Thoracic aorta (tissue), 2 donors: ENCODE data around the gene GPC3. TPM values are rescaled to one million over a fixed set of nuclear protein-coding genes. Genes with fewer than 3 reads are reported as not detected.

Experiments
- ATAC-seq: fragments of 150-250 bp; one replicate; pipeline ENCODE4 v1.8.0; 2017; ENCODE audit warnings: low read depth; ENCODE audit not compliant: insufficient number of reproducible peaks, low FRiP score
- DNase-seq: peaks from one replicate; pipeline ENCODE4 v3.0.0-alpha.2; 2020; ENCODE audit warnings: low spot score
- H3K27ac ChIP-seq, 2 donors: fragments of 200-600 bp; sonication (generic); 1 replicate in 1 of 2; 2 replicates in 1 of 2; pipeline ENCODE4 v1.5.1; 2016; ENCODE audit warnings: mild to moderate bottlenecking in 2 of 2, moderate library complexity in 2 of 2
- H3K27me3 ChIP-seq: fragments of 200-600 bp; sonication (generic); replicated peaks from 2 replicates; pipeline ENCODE4 v1.6.0; 2016; ENCODE audit warnings: mild to moderate bottlenecking; ENCODE audit not compliant: insufficient read depth
- H3K36me3 ChIP-seq: fragments of 200-600 bp; sonication (generic); one replicate; pipeline ENCODE4 v1.5.1; 2016
- H3K4me1 ChIP-seq, 2 donors: fragments of 200-600 bp; sonication (generic); 1 replicate in 1 of 2; 2 replicates in 1 of 2; pipeline versions ENCODE4 v1.5.1 to v1.6.0; 2016; ENCODE audit warnings: low read depth in 2 of 2, mild to moderate bottlenecking in 1 of 2; ENCODE audit not compliant: control insufficient read depth in 1 of 2
- H3K4me3 ChIP-seq: fragments of 200-600 bp; sonication (generic); 2 replicates; pipeline ENCODE4 v1.5.1; 2016; ENCODE audit warnings: mild to moderate bottlenecking
- H3K9me3 ChIP-seq: fragments of 200-600 bp; sonication (generic); 2 replicates; pipeline ENCODE4 v1.5.1; 2016
- total RNA-seq, 2 donors: library from RNA; depleted of rRNA; stranded (reverse); fragments of >200 nt; gene quantifications; one replicate each; pipeline versions ENCODE4 v1.1.0 to v1.2.3, GENCODE V29; 2016
- TF ChIP-seq, protein P1 (sequence below): fragments of 200-600 bp; sonication (generic); IDR thresholded peaks from one replicate; pipeline ENCODE4 v1.5.1; 2019; ENCODE audit warnings: antibody characterized with exemption

The GPC3 gene
- total RNA-seq, 2 donors from 2014 or later = 2.6 to 5.6 TPM

- H3K4me1 ChIP-seq = no peaks in the 10 kb centered on the region
- TF ChIP-seq, protein P1, sequence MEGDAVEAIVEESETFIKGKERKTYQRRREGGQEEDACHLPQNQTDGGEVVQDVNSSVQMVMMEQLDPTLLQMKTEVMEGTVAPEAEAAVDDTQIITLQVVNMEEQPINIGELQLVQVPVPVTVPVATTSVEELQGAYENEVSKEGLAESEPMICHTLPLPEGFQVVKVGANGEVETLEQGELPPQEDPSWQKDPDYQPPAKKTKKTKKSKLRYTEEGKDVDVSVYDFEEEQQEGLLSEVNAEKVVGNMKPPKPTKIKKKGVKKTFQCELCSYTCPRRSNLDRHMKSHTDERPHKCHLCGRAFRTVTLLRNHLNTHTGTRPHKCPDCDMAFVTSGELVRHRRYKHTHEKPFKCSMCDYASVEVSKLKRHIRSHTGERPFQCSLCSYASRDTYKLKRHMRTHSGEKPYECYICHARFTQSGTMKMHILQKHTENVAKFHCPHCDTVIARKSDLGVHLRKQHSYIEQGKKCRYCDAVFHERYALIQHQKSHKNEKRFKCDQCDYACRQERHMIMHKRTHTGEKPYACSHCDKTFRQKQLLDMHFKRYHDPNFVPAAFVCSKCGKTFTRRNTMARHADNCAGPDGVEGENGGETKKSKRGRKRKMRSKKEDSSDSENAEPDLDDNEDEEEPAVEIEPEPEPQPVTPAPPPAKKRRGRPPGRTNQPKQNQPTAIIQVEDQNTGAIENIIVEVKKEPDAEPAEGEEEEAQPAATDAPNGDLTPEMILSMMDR = no peak
- ATAC-seq (no peak), DNase-seq (no peak)
- H3K4me3 ChIP-seq = no peak overlapping the region
- no peaks in the 10 kb centered on the region for H3K27me3 ChIP-seq
- H3K36me3 ChIP-seq = no peaks in the 10 kb centered on the region
- H3K27ac ChIP-seq = no peak overlapping the region
- no peaks in the 10 kb centered on the region for H3K9me3 ChIP-seq
Observed at GRCh38 chrX:133859860-133860259, 125.5 kb downstream of the GPC3 start.

GRCh38 chrX:133859336-133859735, 126.1 kb downstream of the GPC3 start:
- Histone ChIP-seq H3K27ac (no peak overlapping the region), H3K36me3 (no peaks in the 10 kb centered on the region), H3K9me3 (no peaks in the 10 kb centered on the region), H3K27me3 (no peaks in the 10 kb centered on the region), H3K4me3 (no peak overlapping the region), H3K4me1 (no peaks in the 10 kb centered on the region)
- DNase-seq (no peak), ATAC-seq (no peak)
- TF ChIP-seq, protein P1 = no peak

DNA sequence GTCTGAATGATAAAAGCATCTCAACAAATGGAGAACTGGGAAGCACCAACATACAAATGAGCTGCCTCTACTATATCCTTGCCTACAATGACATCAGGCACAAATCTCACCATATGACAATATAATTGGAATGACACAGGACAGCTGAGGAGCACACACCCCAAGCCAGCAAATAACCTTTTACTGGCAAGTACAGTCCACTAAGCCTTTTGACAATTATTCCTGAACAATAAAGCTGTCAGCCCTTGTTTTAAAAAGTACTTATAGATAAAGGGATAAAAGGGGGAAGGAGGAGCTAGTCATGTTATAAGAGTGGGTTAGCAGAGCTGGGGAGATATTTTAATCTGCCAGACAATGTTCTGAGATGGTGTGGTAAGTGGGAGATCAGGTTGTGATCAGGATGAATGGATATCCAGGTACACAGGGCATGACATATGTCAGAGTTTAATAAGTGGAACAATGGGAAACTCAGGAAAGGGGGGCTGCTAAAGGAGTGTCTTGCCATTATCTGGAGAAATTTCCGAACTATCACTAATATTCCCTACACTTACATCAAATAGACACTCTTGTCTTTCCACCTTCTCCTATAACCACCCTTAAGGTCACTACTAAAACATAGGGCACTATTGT, 127.6 kb downstream of the GPC3 start:
- ATAC-seq = no peak
- Histone ChIP-seq H3K36me3 (no peaks in the 10 kb centered on the region), H3K9me3 (no peaks in the 10 kb centered on the region), H3K4me1 (no peaks in the 10 kb centered on the region), H3K27me3 (no peaks in the 10 kb centered on the region), H3K4me3 (no peak overlapping the region), H3K27ac (no peak overlapping the region)
- no peak for DNase-seq
- TF ChIP-seq, protein P1 = no peak

GRCh38 chrX:133856819-133857218, 128.6 kb downstream of the GPC3 start:
- TF ChIP-seq, protein P1 = no peak
- Histone ChIP-seq H3K36me3 (no peaks in the 10 kb centered on the region), H3K27ac (no peak overlapping the region), H3K4me1 (no peaks in the 10 kb centered on the region), H3K9me3 (no peaks in the 10 kb centered on the region), H3K4me3 (no peak overlapping the region), H3K27me3 (no peaks in the 10 kb centered on the region)
- DNase-seq (no peak), ATAC-seq (no peak)

GRCh38 chrX:133854290-133854689, 131.1 kb downstream of the GPC3 start:
- Histone ChIP-seq H3K4me1 (no peaks in the 10 kb centered on the region), H3K27me3 (no peaks in the 10 kb centered on the region), H3K27ac (no peak overlapping the region), H3K9me3 (no peaks in the 10 kb centered on the region), H3K4me3 (no peak overlapping the region), H3K36me3 (no peaks in the 10 kb centered on the region)
- no peak for DNase-seq
- TF ChIP-seq, protein P1 = no peak
- no peak for ATAC-seq
